A549 (cell line): Measurements from ENCODE around the gene EML1. TPM values are rescaled to one million over a fixed set of nuclear protein-coding genes. Genes with fewer than 3 reads are reported as not detected.

Source experiments
- ATAC-seq, 2 experiments: fragments of 200-7000 bp in 1 of 2; fragments of >200 bp in 1 of 2; cut with Nextera tagmentation in 1 of 2; cut with Tn5 transposase in 1 of 2; 3 replicates each; pipeline versions ENCODE4 v1.8.0 to v1.9.1; 2018 to 2020; ENCODE audit warnings: mild to moderate bottlenecking in 1 of 2, moderate library complexity in 1 of 2
- CTCF ChIA-PET: fragments of 300-600 bp; sonication (Branson Sonifier 250); formaldehyde crosslinking; extraction: SDS; loops from one replicate; lab custom pipeline; 2021; ENCODE audit warnings: antibody characterized with exemption, inconsistent platforms; lab: Yijun Ruan, JAX
- POLR2A ChIA-PET: fragments of 350-600 bp; formaldehyde crosslinking; extraction: SDS; loops from one replicate; lab custom pipeline; 2021; ENCODE audit warnings: antibody characterized with exemption, inconsistent platforms; lab: Yijun Ruan, JAX
- DNase-seq, 2 experiments: peaks; one replicate each; pipeline versions ENCODE4 v3.0.0 to v3.0.0-alpha.2; 2011 to 2016; ENCODE audit warnings: low read depth in 1 of 2, low spot score in 1 of 2
- FAIRE-seq: peaks from 2 replicates; lab custom pipeline; 2011; peaks lifted over from hg19 to GRCh38; lab: Jason Lieb, UNC
- H3K27ac ChIP-seq, 2 experiments: fragments of >200 bp; sonication (Bioruptor Twin); formaldehyde crosslinking; 3 replicates each; pipeline ENCODE4 v1.5.1; 2016 to 2017
- H3K4me1 ChIP-seq: fragments of >200 bp; sonication (Bioruptor Twin); formaldehyde crosslinking; 3 replicates; pipeline ENCODE4 v1.6.1; 2016
- H3K4me2 ChIP-seq: fragments of >200 bp; sonication (Bioruptor Twin); formaldehyde crosslinking; 3 replicates; pipeline ENCODE4 v1.6.1; 2016
- H3K4me3 ChIP-seq: fragments of >200 bp; sonication (Bioruptor Twin); formaldehyde crosslinking; 3 replicates; pipeline ENCODE4 v1.5.1; 2016
- H3K9me3 ChIP-seq: fragments of >200 bp; sonication (Bioruptor Twin); formaldehyde crosslinking; 3 replicates; pipeline ENCODE4 v1.6.1; 2016
- ATOH8 ChIP-seq: fragments of 250-450 bp; sonication (Bioruptor Pico); IDR thresholded peaks from 2 replicates; pipeline ENCODE4 v1.5.0; 2020; ENCODE audit warnings: low read depth, mild to moderate bottlenecking, moderate library complexity
- CBX2 ChIP-seq: fragments of 200-600 bp; sonication (generic); IDR thresholded peaks from 2 replicates; pipeline ENCODE4 v1.6.1; 2016; ENCODE audit warnings: low read depth, mild to moderate bottlenecking, borderline replicate concordance
- CEBPB ChIP-seq, 2 experiments: fragments of >200 bp in 1 of 2; sonication (Bioruptor Twin) in 1 of 2; formaldehyde crosslinking in 1 of 2; IDR thresholded peaks; 2 replicates each; pipeline ENCODE4 v1.6.1; 2012 to 2016
- CHD4 ChIP-seq: fragments of 200-600 bp; sonication (generic); IDR thresholded peaks from 2 replicates; pipeline ENCODE4 v1.6.1; 2016; ENCODE audit warnings: antibody characterized with exemption, mild to moderate bottlenecking, borderline replicate concordance
- CTCF ChIP-seq: fragments of >200 bp; sonication (Bioruptor Twin); formaldehyde crosslinking; IDR thresholded peaks from 3 replicates; pipeline ENCODE4 v1.5.1; 2016
- E2F6 ChIP-seq: IDR thresholded peaks from 2 replicates; pipeline ENCODE4 v1.6.1; 2012; ENCODE audit warnings: low read depth, borderline replicate concordance
- ELK1 ChIP-seq: fragments of 150-350 bp; IDR thresholded peaks from 2 replicates; pipeline ENCODE4 v1.6.1; 2014; ENCODE audit warnings: low read depth, mild to moderate bottlenecking, low read length
- FOSL2 ChIP-seq, 2 experiments: fragments of 450-650 bp in 1 of 2; fragments of >200 bp in 1 of 2; sonication (Bioruptor Twin) in 1 of 2; formaldehyde crosslinking; IDR thresholded peaks; 2 replicates each; pipeline versions ENCODE4 v1.5.0 to v1.6.1; 2016 to 2020; ENCODE audit warnings: mild to moderate bottlenecking in 1 of 2, moderate library complexity in 1 of 2
- HDAC2 ChIP-seq: fragments of 200-600 bp; sonication (generic); IDR thresholded peaks from 2 replicates; pipeline ENCODE4 v1.6.1; 2016
- HES2 ChIP-seq: fragments of >200 bp; sonication (Bioruptor Twin); formaldehyde crosslinking; IDR thresholded peaks from 2 replicates; pipeline ENCODE4 v1.6.1; 2016
- HOXB13 ChIP-seq: fragments of 250-450 bp; sonication (Bioruptor Pico); IDR thresholded peaks from 2 replicates; pipeline ENCODE4 v1.5.0; 2020; ENCODE audit warnings: low read depth, mild to moderate bottlenecking, moderate library complexity
- HOXB5 ChIP-seq: fragments of 250-450 bp; sonication (Bioruptor Pico); IDR thresholded peaks from 2 replicates; pipeline ENCODE4 v1.5.0; 2020; ENCODE audit warnings: mild to moderate bottlenecking, moderate library complexity
- JUNB ChIP-seq: fragments of >200 bp; sonication (Bioruptor Twin); formaldehyde crosslinking; IDR thresholded peaks from 2 replicates; pipeline ENCODE4 v1.6.1; 2016
- KDM5A ChIP-seq: fragments of 200-600 bp; sonication (generic); IDR thresholded peaks from 2 replicates; pipeline ENCODE4 v1.6.1; 2016; ENCODE audit warnings: antibody characterized with exemption, mild to moderate bottlenecking
- MAZ ChIP-seq: fragments of 150-350 bp; IDR thresholded peaks from 2 replicates; pipeline ENCODE4 v1.6.1; 2014; ENCODE audit warnings: antibody characterized with exemption, low read depth, low read length, borderline replicate concordance
- POLR2A ChIP-seq: IDR thresholded peaks from 2 replicates; pipeline ENCODE4 v1.6.1; 2012; ENCODE audit warnings: mild to moderate bottlenecking, low read length
- REST ChIP-seq: fragments of 200-600 bp; sonication (generic); IDR thresholded peaks from 2 replicates; pipeline ENCODE4 v1.6.1; 2016; ENCODE audit warnings: antibody characterized with exemption, mild to moderate bottlenecking, moderate library complexity
- SMC3 ChIP-seq: fragments of >200 bp; sonication (Bioruptor Twin); formaldehyde crosslinking; IDR thresholded peaks from 3 replicates; pipeline ENCODE4 v1.6.1; 2018; ENCODE audit warnings: inconsistent platforms
- WGBS: methylation state at CpG from one replicate; pipeline ENCODE4 v1.1.6; 2017; ENCODE audit errors: missing lambda C conversion rate; 5-methylcytosine and 5-hydroxymethylcytosine counted together
- polyA plus RNA-seq, 4 experiments: library from polyadenylated mRNA; depleted of rRNA in 3 of 4; stranded (reverse); fragments of >200 nt; fragmentation: RNase III in 1 of 4; extraction: RNeasy Plus Mini Kit Qiagen cat#74134 plus additional on column Dnase treatment in 1 of 4; gene quantifications; 2 replicates in 3 of 4; 3 replicates in 1 of 4; pipeline ENCODE4 v1.2.3, GENCODE V29; 2011 to 2017

The EML1 gene
- polyA plus RNA-seq, 2 of the 4 experiments (the other 2 are of a cell fraction), result 29.7 to 30.8 TPM

GRCh38 chr14:99816642-99817041 is 23.4 kb downstream of the EML1 start:
- TF ChIP-seq POLR2A, result no peak
- no peak for TF ChIP-seq FOSL2 (IDR thresholded peaks at IDR 0.05)
- no peak for TF ChIP-seq FOSL2 (CRISPR knock-in tag; IDR thresholded peaks at IDR 0.05)
- no peak for TF ChIP-seq CHD4
- TF ChIP-seq CTCF, result no peak
- TF ChIP-seq E2F6, result no peak
- TF ChIP-seq KDM5A, result no peak
- DNase-seq (no peak), ATAC-seq (no peak), FAIRE-seq (no peak)
- H3K4me2 ChIP-seq, result no peak overlapping the region
- CTCF ChIA-PET, result interaction anchor here (0.8 to 1.7 kb wide), 6 partner anchors 9 to 129 kb away, joined by 3 to 7 read pairs (median 3); no protein-coding TSS in a partner anchor
- no peak overlapping the region for H3K4me3 ChIP-seq
- 75% methylated on average over 3 of the region's 3 CpGs for WGBS
- no peaks in the 10 kb centered on the region for H3K9me3 ChIP-seq
- POLR2A ChIA-PET, result no interaction called here
- no peaks in the 10 kb centered on the region for H3K4me1 ChIP-seq
- H3K27ac ChIP-seq, result no peak overlapping the region

- FAIRE-seq, result no peak
- Histone ChIP-seq H3K4me3 (no peak overlapping the region), H3K4me1 (no peaks in the 10 kb centered on the region), H3K4me2 (no peak overlapping the region), H3K9me3 (no peaks in the 10 kb centered on the region)
- no peak for DNase-seq
- CTCF ChIA-PET, result interaction anchor here (0.9 to 1.7 kb wide), 5 partner anchors 9 to 129 kb away, joined by 3 to 7 read pairs (median 3); no protein-coding TSS in a partner anchor
- no peak for ATAC-seq
- WGBS, result 90% methylated on average over 10 of the region's 10 CpGs
- TF ChIP-seq HOXB13 (no peak), HES2 (no peak), ELK1 (no peak), SMC3 (no peak), CTCF (no peak), HOXB5 (CRISPR knock-in tag) (no peak), REST (no peak), POLR2A (no peak), JUNB (no peak), CBX2 (no peak), ATOH8 (no peak), CHD4 (no peak), MAZ (no peak), HDAC2 (no peak), CEBPB (IDR thresholded peaks at IDR 0.05) (no peak)
- TF ChIP-seq, all 56 proteins: peak for 0
- POLR2A ChIA-PET, result no interaction called here
- no peak overlapping the region for H3K27ac ChIP-seq
Observed at GRCh38 chr14:99817331-99817730, 24.1 kb downstream of the EML1 start.
